Measurements from ENCODE around the gene ADARB2.

DNA sequence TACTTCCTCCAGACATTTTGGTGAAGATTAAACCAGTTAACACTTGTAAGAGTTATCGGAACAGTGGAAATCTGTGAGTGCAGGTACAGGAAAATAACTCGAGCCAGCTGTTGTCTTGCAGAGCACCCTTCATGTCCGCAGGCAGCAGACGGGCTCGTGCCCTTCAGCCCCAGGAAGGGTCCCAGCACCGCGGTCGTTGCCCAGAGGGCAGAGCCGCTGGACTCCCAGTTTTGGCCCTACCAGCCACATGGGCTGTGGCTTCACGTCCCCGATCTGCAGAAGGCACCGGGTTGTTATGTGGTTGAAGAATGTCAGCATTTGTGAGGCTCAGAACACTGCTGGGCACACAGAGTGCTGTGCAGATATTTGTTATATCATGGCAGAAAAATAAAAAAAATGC lies 7.2 kb upstream of the ADARB2 start:
- TF ChIP-seq, protein P1, sequence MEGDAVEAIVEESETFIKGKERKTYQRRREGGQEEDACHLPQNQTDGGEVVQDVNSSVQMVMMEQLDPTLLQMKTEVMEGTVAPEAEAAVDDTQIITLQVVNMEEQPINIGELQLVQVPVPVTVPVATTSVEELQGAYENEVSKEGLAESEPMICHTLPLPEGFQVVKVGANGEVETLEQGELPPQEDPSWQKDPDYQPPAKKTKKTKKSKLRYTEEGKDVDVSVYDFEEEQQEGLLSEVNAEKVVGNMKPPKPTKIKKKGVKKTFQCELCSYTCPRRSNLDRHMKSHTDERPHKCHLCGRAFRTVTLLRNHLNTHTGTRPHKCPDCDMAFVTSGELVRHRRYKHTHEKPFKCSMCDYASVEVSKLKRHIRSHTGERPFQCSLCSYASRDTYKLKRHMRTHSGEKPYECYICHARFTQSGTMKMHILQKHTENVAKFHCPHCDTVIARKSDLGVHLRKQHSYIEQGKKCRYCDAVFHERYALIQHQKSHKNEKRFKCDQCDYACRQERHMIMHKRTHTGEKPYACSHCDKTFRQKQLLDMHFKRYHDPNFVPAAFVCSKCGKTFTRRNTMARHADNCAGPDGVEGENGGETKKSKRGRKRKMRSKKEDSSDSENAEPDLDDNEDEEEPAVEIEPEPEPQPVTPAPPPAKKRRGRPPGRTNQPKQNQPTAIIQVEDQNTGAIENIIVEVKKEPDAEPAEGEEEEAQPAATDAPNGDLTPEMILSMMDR (IDR thresholded peaks at IDR 0.05), result no peak
- no peak for TF ChIP-seq POLR2A (IDR thresholded peaks at IDR 0.05)

Measured in Peyer's patch (tissue), 4 donors.